HG03103 (cell line): ENCODE measurements around the gene C7orf33.

Experiments used
- ATAC-seq: cut with Tn5 transposase; IDR thresholded peaks from one replicate; pipeline ENCODE4 v1.9.1; 2021; ENCODE audit warnings: low read depth; ENCODE audit not compliant: unreplicated experiment

The C7orf33 gene

DNA sequence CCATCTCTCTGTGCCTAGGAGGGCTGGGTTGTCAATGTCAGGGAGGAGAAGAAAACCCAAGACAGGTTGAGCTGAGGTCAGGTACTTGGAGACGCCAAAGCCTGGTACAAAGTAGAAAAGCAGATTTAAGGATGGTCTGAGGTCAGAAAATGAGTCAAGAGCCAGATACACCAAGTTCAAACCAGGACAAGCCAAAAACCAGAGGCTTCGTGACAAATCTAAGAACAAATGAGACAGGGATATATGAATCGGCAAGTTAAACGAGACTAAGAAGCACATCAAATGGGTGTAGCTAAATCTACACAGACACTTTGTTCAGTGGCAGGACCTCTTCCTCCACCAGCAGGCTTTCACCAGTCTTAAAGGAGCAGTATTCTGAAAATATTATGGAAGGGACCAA, 34.2 kb downstream of the C7orf33 start:
- ATAC-seq, result no peak

DNA sequence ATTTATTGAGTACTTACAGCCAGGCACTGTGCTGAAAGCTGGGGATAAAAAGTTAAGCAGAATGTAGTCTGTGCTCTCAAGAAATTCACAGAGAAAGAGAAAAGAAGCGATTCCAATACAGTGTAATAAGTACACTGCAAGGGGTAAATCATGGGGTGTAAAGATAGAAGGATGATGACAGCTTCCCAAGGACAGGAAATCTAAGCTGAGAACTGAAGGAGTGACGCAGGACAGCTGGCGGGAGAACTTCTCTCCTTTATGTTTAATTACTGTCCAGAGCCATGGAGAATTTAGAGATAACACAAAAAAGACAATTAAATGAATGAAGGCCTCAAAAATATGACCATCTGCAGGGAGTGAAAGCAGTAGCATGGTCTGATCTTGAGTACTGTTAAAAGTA, 34.8 kb downstream of the C7orf33 start:
- no peak for ATAC-seq

DNA sequence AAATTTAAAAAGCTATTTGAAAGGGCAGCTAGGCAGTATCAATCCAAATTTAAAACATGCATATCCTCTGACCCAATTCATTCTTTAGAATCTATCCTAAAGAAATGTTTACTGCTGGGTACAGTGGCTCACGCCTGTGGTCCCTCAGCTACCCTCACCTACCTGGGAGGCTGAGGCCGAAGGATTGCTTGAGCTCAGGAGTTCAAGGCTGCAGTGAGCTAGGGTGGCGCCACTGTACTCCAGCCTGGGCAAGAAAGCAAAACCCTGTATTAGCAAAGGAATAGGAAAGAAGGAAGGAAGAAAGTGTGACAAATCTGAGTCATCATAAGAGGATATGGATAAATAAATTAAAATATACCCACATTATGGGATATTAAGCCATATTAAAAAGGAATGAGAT, 36.3 kb downstream of the C7orf33 start:
- no peak for ATAC-seq

DNA sequence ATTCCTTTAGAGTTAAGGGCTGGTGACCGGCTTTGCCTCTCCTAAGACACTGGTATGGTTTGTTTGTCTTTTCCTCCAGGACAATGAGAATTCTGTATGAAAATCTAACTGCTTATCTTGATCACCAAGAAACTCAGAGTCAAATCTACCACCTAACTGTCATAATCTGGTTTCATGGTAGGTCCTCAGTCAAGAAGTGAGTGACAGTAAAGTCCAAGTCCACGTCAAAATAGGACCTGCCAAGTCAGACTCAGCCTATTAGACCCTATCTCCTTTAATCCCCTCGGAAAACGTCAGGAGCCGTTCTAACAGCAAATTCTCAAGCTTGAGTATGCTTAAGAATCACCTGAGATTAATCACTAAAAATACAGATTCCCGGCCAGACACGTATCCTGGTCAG, 37.4 kb downstream of the C7orf33 start:
- no peak for ATAC-seq

DNA sequence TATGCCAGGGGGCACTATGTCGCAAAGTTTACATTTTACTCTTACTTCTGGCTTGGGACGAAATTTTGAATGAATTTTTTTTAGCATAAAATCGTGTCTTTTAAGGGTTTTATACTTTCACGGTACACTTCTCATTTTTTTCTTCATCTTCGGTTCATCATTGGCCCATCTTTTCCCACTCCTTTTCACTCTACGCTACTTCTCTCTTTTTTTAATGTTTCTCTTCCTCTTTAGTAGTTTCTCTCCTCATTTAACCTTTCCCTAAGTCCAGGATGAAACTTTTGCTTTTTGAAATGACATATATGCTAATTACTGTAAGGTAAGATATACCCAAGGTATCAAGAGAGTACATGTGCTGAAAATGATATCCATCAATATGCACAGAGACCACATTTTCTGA, 39.5 kb downstream of the C7orf33 start:
- ATAC-seq, result no peak

DNA sequence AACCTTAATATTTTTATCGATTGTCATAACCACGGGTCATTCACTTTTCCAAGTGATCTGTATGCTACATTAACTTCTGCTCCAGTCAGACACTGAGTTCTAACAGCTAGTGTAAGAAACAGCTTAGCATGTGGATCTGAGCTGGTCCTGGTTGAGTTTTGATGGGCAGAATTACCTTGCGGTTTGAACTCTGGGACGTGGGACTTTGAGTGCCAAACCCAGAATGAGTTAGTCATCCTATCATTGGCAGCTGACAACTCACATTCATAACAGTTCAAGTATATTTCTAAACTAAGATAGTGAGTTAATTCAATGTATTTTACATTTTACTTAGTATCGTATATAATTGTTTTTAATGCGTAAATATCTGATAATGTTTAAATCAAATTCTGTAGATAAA, 43.2 kb downstream of the C7orf33 start:
- ATAC-seq, result no peak

DNA sequence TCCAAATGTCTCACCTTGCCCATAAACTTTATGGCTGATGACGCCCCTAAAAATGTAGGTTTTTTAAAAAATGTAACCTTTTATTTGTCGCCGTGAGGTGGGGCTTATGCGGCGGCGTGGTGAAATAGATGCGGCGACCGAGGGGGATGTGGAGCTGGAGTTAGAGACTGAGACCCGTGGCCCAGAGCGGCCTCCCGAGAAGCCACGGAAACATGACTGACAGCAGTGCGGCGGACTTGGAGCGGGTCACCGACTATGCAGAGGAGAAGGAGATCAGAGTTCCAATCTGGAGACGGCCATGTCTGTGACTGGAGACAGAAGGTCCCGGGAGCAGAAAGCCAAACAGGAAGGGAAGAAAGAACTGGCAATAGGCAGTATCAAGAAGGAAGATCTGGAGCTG, 46.5 kb downstream of the C7orf33 start:
- ATAC-seq, result no peak

DNA sequence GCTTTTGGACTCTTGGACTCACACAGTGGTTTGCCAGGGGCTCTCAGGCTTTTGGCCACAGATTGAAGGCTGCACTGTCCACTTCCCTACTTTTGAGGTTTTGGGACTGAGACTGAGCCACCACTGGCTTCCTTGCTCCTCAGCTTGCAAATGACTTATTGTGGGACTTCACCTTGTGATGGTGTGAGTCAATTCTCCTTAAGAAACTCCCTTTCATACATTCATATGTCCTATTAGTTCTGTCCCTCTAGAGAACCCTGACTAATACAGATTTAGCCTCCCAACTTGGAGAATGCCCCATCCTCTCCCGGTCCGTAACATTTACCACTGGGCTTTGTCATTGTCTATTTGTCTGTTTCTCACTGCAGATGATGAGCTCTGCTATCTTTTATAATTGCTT, 55.3 kb downstream of the C7orf33 start:
- no peak for ATAC-seq

DNA sequence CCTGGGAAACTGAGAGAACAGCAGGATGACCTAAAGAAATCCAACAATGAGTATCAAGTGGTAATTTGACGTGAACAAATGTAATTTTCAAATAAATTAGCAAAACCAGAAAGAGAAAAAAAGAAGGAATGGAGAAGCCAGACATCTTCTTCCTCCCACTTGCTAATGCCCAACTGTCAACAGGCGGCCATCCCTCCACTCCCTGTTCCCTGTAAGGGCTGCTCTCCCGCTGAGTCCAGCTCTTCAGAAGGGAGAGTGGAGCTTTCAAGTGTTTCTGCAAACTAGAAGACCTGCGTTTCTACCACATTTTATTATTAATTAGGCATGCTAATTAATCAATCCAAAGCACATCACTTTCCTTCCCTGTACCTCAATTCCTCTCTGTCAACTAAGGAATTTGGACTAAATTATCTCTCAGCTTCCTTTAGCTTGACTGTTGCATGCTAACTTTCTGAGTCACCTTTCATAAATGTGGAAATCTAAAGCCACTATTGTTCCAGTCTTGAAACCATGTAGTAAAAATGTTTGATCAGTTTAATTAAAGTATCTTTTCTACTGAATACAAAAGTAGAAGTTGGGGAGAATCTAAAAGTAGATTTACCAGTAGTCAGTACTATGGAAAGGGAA, 59.8 kb downstream of the C7orf33 start:
- no peak for ATAC-seq

DNA sequence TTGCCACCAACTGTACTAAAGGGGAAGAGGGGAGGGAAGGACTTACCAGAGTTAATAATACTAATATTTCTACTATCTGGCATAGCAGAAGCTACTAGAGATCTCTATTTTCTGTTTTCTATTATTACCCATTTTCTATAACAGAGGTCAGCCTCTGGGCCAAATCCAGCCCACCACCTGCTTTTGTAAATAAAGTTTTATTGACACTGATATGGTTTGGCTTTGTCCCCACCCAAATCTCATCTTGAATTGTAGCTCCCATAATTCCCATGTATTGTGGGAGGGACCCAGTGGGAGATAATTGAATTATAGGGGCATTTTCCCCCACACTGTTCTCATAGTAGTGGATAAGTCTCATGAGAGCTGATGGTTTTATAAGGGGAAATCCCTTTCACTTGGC, 62.2 kb downstream of the C7orf33 start:
- no peak for ATAC-seq

DNA sequence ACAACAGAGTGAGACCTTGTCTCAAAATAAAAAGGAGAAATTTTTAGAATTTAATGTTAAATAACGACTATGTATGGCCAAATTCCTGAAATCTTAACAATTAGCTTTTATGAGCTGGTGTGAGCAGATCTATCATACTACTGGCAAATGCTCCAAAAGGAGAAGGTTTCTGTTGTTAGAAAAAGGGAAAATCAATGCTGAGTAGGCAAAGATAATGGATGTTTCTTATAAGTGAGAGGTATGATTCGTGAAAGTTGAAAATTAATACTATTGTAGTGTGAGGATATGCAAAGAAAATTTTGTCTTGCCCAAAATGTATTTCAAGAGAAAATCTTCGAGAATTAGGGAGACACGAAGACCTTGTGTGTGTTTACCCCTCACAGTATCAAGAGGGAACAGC, 67.4 kb downstream of the C7orf33 start:
- no peak for ATAC-seq

DNA sequence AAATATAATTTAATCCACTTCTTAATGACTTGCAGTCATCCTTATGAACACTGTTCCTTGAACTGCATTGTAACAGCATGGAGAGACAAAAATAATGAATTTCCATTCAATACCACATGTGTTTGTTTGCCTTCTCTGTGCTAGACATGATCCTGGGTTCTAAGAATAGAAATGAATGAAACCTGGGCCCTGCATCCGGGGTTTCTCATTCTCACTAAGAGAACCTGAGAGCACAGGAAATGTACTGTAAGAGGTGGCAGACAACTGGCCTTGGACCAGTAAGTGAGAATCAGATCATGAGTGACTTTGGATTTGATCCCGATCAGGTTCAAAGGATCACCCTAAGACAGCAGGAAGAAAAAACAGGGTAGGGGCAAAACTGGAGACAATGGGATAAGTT, 70.9 kb downstream of the C7orf33 start:
- no peak for ATAC-seq

DNA sequence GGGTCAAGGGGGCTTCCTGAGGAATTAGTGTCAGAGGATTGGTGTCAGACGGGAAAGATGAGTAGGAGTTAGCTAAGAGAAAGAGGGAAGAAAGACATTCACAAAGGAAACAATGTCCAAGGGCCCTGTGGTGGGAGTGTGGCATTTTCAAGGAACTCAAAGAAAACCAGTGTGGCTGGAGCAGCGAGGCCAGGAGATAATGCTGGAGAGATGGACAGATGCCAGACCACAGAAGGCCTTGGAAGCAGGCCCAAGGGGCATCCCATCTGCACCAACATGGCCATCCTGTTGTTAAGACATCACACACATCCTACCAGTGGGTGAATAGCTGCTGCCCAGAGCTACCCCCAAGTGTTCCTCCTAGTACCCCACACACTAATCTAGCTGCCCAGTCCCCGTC, 72.1 kb downstream of the C7orf33 start:
- ATAC-seq, result no peak

DNA sequence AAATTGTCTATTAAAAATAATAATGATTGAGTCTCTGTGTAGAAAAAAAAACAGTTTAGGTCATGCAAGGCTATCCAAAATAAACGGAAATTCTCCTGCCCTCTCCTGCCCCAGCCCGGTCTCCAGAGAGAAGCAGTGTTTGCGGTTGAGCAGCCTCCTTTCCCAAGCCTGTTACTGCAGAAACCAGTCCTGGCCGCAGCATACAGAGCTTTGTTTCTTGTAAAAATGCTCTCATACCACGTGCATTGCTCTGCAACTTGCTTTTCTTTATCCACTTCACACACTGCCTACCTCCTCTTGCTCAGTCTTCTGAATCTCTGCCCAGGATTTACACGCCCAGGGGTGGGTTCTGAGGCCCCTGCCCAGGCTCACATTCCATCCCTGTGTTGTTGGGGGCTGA, 73.8 kb downstream of the C7orf33 start:
- no peak for ATAC-seq

DNA sequence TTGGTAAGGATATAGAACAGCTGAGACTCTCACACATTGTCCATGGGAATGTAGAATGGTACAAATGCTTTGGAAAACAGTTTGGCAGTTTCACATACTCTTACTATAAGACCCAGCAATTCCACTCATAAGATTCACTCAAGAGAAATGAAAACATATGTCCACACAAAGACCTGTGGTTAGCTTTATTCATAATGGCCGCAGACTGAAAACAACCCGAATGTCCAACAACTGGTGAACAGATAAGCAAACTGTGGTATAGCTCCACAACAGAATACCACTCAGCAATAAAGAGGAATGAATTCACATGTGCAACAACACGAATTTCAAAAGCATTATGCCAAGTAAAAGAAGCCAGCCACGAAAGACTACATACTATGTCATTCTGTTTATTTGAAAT, 74.7 kb downstream of the C7orf33 start:
- no peak for ATAC-seq
